ENCODE measurements around the gene SPACA4.
"Not testable (repeated sequence)": the region's sequence is repeated elsewhere in the genome, so short reads cannot be mapped to it uniquely, and the experiment has no call there.

Gene SPACA4, protein sequence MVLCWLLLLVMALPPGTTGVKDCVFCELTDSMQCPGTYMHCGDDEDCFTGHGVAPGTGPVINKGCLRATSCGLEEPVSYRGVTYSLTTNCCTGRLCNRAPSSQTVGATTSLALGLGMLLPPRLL

GRCh38 chr19:48606463-48607358 lies at the start of gene SPACA4:
Gene SPACA4, plus strand, starts transcription at chr19:48606742. Its CDS starts 237 bp downstream, at chr19:48606979.
- DNase-seq: no peak

DNA sequence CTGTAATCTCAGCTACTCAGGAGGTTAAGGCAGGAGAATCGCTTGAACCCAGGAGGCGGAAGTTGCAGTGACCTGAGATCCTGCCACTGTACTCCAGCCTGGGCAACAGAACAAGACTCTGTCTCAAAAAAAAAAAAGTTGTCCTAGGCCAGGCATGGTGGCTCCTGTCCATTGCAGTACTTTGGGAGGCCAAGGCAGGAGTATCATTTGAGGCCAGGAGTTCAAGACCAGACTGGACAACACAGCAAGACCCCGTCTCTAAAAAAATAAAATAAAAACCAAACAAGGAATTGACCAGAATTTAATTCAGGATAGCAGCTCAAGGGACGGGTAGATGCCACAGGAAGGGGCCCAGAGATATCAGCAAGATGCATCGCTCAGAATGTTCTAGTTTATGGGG lies 49.7 kb upstream of the SPACA4 start:
- no peak for DNase-seq

DNA sequence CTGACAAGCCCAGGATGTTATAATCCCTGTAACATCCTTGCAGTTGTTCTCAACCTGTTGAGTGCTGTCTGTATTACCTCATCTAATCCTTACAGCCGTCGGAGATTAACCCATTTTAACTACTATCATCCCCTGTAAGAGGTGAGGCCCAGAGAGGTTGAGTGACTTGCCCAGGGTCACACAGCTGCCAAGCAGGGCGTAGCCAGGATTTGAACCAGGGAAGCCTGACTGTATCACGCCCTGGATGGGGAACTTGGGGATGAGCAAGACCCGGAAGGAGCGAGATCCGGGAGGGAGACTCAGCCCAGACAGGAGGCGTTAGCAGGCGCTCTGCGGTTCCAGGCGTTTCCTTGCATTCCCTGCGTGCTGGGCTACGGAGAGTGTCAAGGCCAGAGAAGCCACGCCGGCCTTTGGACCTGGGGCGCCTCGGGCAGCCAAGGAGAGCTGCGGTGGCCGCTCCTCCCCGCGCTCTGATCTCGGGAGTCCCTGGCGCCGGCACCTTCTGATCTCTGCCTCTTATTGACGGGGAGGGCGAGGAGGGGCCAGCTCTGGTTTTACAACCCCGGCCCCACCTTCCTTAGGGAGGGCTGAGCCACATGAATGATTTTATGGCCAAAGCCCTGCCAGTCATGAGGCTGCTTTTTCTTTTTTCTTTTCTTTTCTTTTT lies 48.4 kb upstream of the SPACA4 start:
- DNase-seq: no peak

DNA sequence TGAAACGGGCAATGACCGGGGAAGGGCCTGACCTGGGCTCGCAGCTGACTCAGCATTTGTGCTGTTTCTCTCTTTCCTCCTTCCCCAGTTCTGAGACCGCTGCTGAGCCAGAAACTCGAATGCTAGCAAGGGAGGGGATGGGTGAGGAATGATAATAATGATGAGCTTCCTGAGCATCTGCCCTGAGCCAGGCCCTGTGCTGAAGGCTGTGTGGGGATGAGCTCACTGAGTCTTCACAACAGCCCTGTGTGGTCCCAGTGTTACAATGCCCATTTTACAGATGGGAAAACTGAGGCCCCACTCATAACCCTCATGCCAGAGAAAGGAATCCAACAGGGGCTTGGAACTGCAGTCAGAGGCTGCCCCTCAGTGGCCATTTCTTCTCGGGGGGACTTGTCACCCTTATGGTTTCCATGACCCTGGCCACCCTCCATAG lies 46.4 kb upstream of the SPACA4 start:
- no peak for DNase-seq

- no peak for DNase-seq
Measured at GRCh38 chr19:48561412-48561811, 45.1 kb upstream of the SPACA4 start.

DNA sequence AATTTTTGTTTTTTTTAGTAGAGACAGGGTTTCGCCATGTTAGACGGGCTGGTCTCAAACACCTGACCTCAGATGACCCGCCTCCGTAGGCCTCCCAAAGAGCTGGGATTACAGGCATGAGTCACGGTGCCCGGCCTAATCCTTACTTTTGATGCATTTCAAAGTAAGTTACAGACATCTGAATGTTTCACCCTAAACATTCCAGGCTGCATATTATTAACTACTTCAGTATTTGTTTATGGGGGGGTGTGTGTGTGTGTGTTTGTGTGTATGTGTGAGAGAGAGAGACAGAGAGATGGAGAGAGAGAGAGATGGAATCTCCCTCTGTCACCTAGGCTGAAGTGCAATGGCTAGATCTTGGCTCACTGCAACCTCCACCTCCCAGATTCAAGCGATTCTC lies 41.5 kb upstream of the SPACA4 start:
- DNase-seq: no peak

- DNase-seq: no peak
Measured at GRCh38 chr19:48568345-48568886, 38.1 kb upstream of the SPACA4 start.

DNA sequence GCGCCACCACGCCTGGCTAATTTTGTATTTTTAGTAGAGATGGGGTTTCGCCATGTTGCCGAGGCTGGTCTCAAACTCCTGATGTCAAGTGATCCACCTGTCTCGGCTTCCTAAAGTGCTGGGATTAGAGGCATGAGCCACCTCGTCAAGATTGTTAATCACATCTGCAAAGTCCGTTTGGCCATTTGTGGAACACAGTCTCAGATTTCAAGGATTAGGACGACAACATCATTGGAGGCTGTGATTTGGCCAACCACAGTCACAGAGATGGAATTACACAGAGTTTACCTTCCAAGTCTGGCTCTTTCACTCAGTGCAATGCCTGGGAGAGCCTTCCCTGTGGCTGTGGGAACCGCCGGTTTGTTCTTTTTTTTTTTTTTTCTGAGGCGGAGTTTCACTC lies 36.7 kb upstream of the SPACA4 start:
- DNase-seq: no peak

DNA sequence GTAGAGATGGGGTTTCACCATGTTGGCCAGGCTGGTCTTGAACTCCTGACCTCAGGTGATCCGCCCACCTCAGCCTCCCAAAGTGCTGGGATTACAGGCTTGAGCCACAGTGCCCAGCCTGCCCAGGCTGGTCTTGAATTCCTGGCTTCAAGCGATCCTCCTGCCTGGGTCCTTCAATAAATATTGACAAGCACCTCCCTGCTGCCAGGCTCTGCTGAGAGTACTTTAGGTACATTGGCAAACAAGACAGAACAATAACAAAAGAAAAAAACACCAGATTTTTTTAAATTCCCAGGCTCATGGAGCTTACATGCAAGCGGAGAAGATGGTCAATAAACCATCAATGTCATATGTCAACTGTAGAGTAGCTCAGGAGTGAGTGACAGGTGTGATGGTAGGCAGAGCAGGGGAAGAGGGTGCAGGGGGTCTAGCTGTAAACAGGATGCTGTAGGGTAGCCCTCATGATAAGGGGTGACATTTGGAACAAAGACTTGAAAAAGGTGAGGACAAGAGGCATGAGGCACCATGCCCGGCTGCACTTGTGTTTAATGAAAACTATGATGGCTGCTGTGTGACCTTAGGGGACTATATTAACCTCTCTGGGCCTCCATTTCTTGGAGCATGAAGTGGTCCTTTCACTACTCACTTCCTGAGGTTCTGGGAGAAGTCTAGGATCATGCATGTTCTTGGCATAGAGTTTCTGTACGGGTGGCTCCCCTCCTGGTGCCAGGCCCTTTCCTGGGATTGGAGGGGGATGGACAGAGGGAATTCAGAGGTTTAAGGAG lies 35.0 kb upstream of the SPACA4 start:
- no peak for DNase-seq

DNA sequence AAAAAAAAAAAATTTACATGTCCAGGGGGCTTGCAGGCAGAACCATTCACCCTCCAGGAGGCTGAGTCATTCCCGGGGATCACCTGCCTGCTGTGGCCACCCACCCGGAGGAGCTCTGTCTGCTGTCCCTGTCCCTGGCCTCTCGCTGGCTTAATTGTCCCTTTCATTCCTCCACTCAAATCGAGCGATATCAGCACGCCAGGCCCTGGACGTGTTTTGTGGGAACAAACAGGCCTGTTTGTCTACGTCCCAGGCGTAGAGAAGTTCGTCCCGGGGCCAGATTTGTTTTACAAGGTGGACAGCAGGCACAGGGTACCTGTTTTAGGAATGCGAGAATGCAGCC lies 33.4 kb upstream of the SPACA4 start:
- no peak for DNase-seq

DNA sequence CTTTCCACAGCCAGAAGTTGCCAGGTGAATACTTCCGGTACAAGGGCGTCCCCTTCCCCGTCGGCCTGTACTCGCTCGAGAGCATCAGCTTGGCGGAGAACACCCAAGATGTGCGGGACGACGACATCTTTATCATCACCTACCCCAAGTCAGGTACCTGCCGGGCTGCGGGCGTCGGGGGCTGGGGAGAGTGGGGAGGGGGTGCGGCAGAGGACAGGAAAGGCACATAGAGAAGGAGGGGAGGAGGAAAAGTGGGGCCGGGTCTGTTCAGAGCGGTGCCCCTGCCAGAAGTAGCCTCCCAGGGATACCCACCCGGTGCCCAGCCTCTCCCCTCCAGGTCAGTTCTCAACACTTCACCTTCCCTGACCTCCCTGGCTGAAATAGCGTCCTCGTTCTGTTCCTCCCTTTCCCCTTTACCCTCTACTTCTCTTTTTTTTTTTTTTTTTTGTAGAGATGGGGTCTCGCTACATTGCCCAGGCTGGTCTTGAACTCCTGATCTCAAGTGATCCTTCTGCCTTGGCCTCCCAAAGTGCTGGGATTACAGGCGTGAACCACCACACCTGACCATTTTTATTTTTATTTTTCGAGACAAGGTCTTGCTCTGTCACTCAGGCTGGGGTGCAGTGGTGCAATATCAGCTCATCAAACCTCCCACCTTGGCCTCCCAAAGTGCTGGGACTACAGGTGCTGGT lies 30.5 kb upstream of the SPACA4 start:
- no peak for DNase-seq

- DNase-seq: not testable (repeated sequence)
Measured at GRCh38 chr19:48577908-48578307, 28.6 kb upstream of the SPACA4 start.

DNA sequence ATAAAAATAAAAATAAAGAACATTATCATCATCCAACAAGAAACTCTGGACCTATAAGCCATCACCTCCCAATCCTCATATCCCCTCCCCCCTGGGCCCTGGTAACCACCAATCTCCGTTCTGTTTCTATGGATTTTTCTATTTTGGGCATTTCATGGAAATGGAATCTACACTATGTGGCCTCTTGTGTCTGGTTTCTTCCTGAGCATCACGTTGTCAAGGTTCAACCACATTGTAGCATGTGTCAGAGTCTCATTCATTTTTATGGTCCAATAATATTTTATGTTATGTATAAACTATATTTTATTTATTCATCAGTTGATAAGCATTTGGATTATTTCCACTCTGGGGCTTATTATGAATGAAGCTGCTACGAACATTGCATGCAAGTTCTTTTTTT lies 27.7 kb upstream of the SPACA4 start:
- no peak for DNase-seq

GRCh38 chr19:48582168-48582567 lies 24.4 kb upstream of the SPACA4 start:
- DNase-seq: no peak

DNA sequence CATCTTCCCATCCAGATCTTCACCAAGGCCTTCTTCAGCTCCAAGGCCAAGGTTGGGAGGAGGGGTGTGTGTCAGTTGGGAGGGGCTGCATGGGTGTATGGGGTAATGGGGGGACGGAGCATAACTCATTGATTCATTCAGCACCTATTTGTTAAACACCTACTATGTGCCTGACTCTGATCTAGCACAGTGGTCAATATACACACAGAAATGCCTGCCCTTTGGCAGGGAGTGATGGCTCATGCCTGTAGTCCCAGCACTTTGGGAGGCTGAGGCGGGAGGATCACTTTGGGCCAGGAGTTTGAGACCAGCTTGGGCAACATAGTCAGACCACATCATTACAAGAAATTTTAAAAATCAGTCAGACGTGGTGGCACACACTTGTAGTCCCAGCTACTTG lies 19.2 kb upstream of the SPACA4 start:
- DNase-seq: no peak

DNA sequence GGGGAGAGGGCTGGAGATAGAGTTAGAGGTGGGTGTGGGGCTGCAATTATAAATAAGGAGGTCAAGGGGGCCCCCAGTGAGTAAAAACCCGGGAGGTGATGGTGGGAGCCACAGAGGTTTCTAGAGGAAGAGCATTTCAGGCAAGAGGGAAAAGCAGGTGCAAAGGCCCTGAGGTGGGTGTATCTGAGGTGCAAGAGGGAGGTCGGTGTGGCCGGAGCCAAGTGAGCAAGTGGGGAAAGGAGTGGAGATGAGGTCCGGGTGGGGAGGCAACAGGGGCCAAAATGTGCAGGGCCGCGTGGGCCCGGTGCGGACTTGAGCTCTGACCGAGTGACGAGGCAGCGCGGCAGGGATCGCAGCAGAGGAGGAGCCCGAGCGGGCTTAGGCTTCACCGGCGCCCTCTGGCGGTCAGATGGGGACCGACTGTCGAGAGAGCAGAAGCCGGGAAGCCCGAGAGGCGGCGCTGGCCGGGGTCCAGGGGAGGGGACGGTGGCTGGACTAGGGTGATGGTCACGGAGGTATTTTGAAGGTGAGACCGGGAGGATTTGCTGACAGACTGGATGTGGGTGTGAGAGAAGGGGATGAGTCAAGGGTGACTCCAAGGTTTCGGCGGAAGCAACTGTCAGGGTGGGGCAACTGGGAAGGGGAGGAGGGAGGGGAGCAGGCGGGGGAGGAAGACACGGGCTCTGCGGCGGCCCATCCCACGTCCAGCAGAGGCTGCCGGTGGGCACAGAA lies 17.7 kb upstream of the SPACA4 start:
- peak; percentile 85 for DNase-seq

- DNase-seq: no peak
Measured at GRCh38 chr19:48591021-48591420, 15.5 kb upstream of the SPACA4 start.

GRCh38 chr19:48595171-48595570 lies 11.4 kb upstream of the SPACA4 start:
- DNase-seq: no peak

GRCh38 chr19:48595833-48596232 lies 10.7 kb upstream of the SPACA4 start:
- no peak for DNase-seq

DNA sequence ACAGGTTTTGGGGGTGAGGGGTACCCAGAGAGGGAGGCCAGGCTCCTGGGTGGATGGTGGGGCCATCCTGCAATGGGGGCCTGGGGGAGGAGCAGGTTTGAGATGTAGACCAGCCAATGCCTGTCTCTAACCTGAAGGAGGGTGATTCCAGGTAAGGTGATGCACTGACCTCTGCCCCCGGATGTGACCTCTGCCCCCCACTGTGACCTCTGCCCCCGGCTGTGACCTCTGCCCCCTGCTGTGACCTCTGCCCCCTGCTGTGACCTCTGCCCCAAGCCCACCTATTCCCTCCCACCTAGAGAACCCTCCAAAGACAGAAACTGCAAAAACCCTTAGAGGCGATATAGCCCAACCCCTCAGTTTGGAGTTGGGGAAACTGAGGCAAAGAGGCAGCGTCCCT lies 10.3 kb upstream of the SPACA4 start:
- no peak for DNase-seq

DNA sequence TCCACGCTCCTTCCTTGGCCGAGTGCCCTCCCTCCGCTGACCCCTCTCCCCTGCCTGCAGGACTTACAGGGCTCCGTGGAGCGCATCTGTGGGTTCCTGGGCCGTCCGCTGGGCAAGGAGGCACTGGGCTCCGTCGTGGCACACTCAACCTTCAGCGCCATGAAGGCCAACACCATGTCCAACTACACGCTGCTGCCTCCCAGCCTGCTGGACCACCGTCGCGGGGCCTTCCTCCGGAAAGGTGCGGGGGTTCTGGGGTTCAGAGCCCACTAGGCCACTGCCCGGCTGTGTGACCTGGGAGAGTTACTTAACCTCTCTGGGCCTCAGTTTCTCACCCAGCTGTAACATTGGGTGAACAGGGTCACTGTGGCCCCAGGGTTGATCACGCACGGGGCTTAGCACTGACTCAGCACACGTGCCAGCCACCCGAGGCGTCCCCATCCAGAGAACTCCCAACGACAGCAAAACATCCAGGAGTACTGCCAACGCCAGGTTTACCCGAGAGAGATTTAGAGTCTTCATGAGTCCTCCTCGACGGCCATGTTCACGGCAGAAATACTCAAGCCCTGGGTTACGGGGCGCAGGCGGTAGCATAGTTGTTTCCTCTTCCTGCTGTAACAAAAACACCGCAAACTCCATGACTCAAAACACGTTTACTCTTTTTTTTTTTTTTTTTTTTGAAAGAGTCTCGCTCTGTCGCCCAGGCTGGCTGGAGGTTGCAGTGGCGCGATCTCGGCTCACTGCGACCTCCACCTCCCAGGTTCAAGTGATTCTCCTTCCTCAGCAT lies 9.7 kb upstream of the SPACA4 start:
- DNase-seq: peak; percentile 43

Measured in activated naive CD4-positive, alpha-beta T cell treated with anti-CD3 and anti-CD28 coated beads, Interleukin-2, amount 50 U/mL, for 16 hours (primary cell).